HG02642 (cell line): ENCODE results near the gene SLC35F1.
"Not testable (repeated sequence)": the region's sequence is repeated elsewhere in the genome, so short reads cannot be mapped to it uniquely, and the experiment has no call there.

Source experiments
- ATAC-seq: cut with Tn5 transposase; IDR thresholded peaks from one replicate; pipeline ENCODE4 v1.9.1; 2021; ENCODE audit warnings: mild to moderate bottlenecking; ENCODE audit not compliant: unreplicated experiment, poor library complexity

Gene SLC35F1

DNA sequence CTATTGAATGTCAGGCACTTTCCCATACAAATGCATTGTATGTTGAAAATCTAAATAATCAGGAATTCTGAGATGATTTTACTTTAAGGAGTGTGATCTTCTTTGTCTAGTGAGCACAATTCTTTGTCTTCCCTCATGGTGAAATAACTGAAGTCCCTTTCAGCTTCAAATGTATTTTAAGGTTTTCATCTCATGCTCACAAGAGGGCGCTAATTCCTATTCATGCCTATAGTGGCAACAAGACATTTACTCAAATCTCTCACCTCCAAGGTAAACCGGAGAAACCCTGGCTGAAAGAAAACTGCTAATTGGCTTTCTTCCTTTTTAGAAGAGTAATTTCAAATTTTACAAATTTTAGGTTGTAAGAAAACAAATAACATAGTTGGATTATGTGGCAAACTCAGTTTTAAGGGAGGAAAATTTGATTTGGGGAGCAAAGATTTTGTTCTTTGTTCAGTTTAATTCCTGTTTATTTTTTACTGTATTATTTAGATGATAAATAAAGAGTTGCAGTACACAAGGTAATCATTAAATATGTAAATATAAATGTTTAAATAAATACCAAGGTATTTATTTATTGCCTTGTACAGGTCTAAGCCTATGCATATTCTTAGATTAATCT is 69.1 kb downstream of the SLC35F1 start:
- ATAC-seq = no peak

DNA sequence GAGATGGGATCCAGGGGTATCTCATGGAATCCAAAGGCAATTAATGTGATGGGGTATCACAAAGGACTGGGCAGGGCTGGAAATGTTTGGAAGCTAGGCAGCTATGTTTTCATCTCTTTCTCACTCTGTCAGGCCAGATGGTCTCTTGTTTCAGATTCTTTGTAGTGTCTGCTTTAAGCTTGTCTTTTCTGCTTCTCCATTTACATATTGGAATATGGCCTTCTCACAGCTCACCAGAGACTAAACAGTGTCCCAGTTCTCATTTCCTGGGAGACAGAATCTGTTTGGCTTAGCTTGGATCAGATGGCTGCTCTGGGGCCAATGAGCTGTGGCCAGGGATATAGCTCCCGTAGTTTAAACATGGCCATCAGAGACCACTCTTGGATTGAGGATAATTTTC is 78.9 kb downstream of the SLC35F1 start:
- ATAC-seq = no peak

DNA sequence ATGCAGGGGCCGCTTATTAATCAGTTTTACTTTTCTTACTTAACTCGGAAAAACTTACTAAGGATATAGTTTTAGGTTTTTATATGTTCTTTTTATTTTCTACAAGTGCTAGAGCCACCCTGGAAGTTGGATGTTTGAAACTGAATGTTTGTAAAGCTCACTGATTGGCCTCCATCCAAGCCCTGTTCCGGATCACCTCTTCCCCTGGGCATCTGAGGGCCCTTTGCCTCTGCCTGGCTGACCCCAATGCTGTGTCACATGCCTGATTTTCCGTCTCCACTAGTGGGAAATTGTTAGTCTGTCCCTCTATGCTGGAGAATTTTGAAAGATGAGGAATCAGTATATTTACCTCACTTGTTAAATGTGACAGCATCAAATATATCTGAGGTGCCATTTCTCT is 79.3 kb downstream of the SLC35F1 start:
- no peak for ATAC-seq

DNA sequence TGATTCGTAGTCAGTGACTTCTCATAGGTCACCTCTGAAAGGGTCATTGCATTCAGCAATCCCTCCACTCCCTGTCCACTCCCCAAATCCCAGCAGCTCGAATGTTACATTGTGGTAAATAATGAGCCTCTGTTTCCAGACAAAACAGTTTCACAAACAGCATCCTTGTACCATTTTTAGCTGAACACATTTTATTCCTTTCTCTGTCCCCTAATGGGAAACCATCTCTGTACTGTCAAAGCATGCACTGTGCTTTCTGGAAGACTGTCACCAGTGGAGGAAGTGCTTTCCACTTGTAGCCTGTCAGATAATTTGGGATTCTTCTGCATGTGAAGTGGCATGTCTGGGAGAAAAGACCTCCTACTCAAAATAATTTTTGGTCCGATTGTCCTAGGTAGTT is 82.0 kb downstream of the SLC35F1 start:
- ATAC-seq = no peak

DNA sequence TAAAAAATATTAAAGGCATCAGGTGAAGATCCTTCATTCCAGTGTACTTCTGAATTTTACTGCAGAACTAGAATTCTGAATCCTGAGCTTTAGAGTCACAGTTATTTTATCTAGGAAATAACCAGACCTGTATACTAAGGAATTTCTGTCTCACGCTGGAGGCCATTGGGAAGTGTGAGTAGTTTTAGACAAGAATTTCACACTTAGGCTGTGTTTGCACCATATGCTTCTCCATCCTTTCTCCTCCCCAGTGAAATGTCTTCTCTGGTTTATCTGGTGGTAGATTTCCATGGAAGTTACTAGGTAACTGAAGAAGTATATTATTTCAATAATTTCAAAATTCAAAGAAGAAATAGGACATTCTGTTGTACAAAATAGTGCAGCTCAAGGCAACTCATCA is 83.1 kb downstream of the SLC35F1 start:
- no peak for ATAC-seq

DNA sequence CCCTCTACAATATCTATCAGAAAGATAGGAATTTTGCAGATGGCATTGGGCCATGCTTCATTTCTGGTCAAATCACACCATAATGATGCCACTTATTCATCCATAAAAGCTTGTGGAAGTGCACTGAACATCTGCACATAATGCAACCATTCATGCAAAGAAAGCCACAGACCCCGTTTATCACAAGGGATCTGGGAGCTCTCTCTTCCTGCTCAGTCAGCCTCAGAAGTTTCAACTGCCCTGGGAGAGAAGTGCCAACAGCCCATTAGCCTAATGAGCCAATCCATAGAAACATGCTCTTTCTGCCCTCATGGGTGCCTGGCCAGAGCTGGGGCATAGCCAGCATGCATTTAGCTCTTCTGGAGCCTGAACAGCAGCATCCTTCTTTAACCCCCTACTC is 85.8 kb downstream of the SLC35F1 start:
- no peak for ATAC-seq

DNA sequence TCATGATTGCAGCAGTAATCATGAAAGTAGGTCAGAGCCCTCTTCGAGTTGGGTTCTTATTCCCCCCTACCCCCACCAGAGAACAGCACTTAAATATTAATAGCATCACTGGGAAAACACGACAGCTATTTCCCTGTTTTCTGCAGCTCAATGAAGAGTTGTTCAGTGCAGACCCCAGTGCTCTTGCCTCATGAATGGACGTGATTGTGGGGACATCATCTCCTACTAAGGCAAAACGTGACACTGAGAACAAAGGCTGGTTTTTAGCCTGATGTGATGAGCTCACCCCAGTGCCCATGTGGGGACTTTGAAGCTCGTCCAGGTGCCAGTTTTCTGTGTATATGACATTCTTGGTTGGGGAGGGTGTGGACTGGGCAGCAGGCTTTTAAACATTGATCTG is 105.9 kb downstream of the SLC35F1 start:
- ATAC-seq = no peak

DNA sequence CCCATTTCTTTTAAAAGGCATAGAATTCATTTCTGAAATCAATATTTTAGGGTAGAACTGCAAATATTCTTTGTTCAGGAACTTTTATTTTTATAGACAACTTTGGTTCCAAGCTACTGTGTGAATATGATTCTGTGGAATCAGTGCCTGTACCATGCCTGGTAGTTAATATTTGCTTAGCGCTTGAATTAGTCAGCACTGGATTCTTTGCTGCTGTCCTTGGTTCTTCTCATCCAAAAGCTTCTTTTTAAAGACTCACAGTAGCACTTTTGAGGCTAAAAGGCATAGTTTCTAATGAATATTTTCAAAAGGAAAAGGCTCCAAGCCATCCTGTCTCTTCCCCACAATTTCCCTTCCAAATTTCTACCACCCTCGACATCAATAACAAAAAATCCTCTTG is 109.5 kb downstream of the SLC35F1 start:
- no peak for ATAC-seq

DNA sequence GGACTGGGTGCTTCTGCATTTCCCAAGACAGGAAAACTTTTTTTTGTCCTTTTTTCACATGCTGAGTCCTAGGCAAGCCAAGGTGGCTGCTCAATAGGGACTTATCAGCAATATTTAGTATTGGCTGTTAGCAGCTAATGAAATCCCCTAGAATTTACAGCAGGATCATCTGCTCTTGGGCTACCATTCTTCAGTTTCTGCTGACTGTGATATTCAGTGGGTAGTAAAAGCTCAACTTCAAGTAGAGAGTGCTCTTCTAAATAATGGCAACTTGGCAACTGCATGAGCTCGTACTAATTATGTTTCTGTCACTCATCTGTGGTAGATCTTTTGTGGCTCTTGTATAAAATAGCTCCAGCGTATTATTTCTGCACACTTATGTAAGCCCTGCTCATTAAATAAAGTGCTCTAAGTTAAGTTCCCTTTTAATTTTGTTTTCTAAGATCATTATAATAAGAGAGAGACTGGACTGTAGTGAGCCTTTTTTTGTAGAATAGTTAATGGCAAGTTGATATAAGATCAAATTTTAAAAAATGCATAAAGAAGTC is 110.3 kb downstream of the SLC35F1 start:
- ATAC-seq = no peak

DNA sequence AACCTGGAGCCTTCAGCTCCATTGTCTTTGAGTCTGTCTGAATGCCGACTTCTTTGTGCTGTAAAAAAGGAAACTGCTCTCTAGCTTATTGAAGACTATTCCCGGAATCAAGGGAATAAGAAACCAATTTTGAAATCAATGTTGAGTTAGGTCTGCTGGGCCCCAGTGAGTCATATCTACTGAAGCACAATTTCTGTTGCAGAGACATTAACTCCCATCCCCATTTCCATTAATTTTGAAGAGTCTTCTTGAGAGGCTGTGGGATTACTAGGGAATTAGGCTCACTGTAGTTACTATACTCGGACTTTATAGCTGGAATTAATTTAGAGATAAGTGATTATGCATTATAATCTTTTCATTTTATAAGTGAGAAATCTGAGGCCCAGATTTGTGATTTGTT is 116.7 kb downstream of the SLC35F1 start:
- ATAC-seq = no peak

DNA sequence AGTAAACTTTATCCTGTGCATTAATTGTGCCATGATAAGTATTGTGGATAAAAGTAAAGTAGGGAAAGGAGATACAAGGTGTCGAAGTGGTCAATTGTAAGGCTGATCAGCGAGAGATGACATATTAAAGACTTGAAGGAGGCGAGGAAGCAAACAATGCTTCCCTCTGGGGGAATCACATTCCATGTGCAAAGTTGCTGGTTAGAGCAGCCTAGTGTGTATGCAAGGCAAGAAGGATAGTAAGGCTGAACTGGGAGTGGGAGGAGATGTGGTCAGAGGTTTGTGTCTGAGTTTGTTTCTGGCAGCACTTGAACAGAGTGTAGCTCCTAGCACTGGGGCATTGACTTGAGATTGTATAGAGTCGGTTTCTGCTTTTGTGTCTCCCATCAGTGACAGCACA is 122.9 kb downstream of the SLC35F1 start:
- no peak for ATAC-seq

DNA sequence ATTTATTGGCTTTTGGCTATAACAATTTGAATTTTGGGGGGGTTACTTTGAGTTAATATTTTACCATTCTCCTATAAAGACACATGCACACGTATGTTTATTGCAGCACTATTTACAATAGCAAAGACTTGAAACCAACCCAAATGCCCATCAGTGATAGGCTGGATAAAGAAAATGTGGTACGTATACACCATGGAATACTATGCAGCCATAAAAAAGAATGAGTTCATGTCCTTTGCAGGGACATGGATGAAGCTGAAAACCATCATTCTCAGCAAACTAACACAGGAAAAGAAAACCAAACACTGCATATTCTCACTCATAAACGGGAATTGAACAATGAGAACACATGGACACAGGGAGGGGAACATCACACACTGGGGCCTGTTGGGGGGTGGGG is 130.4 kb downstream of the SLC35F1 start:
- ATAC-seq = not testable (repeated sequence)

DNA sequence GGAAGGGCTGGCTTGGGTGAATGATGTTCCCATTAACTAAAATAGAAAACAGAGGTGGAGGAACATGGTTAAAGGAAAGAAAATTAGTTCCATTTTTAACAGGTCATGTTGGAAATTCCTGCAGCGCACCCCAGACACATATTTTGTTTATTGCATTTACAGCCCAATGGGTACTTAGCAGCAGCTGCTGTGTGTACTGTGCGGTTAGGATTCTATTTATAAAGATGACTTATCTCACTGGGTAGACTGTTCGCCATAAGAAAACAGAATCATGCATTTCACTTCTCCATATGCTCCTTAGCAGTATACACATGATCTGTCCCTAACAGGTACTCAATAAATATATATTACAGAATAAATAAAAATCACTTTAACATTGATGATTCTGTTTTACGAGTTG is 135.8 kb downstream of the SLC35F1 start:
- no peak for ATAC-seq

DNA sequence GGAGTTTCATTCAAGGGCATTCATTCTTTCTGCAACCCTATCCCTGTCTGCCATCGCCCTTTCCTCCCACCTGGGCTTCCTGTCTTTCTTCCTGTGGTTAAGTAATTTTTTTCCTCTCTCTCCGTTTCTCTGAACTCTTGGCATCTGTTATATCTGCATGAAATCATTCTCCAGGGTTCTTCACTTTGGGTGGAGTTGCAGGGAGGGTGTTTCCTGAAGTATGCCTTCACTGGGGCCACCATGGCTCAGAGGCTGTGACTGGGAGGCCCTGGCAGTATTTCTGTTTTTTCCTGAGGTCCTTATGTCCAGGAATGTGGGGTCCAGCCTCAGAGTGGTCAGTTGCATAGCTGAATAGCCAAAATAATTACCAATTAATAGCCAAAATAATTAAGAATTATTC is 137.2 kb downstream of the SLC35F1 start:
- ATAC-seq = no peak

DNA sequence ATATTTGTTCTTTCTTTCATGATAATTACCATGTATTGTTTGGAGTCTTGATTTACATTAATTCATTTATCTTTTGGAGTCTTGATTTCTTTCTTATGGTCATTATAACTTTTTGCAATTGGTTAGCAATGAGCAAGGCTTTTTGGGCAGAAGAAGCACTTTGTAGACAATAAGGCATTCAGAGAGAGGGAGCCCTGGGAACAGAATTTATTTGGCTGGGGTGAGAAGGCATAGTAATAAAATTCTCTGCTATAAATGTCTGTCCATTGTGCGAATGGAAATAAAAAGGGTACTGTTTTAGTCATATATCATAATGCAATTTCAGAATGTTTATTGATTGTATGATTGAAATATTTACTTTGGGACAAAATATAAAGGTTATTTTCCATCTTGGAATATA is 147.0 kb downstream of the SLC35F1 start:
- no peak for ATAC-seq

DNA sequence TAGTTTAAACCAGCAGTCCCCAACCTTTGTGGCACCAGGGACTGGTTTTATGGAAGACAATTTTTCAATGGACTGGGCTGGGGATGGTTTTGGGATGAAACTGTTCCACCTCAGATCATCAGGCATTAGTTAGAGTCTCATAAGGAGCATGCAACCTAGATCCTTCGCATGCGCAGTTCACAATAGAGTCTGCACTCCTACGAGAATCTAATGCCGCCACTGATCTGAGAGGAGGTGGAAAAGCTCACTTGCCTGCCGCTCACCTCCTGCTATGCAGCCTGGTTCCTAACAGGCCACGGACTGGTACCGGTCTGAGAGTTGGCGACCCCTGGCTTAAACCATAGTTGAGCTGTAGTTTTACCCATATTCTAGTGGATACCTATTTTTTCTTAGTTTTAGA is 154.6 kb downstream of the SLC35F1 start:
- ATAC-seq = no peak

DNA sequence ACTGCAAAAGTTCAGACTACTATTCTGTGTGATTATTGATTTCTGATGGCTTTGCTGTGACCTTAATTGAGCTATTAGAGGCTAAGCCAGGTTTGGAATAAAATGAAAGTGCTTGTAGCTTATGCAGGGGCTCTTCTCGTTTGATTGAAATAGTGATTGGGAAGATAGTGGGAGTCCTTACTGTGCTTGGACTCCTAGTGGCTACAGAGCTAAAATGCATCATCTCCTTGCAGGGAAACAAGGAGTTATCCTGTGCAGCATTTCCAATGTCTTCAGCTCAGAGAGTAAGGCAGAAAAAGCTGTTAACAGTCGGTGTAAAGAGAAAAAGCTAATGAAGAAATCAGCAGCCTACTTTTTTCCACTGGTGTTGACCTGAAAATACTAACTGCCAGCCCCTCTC is 173.5 kb downstream of the SLC35F1 start:
- no peak for ATAC-seq

DNA sequence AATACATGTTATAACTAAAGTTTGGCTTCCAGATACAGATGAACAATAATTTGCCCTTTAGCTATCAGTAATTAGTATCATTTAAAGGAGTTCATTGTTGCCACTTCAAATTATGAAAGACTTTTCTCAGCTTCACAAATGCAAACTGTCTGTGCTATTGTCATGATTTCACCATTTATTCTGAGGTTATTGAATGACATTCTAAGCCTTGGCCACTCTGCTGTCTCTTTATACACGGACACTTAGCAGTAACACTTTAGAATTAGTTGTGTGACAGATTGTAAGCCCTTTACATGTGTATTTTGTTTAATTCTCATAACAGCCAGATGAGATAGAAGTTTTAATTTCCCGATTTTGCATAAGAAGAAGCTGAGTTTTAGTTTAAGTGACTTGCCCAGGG is 176.6 kb downstream of the SLC35F1 start:
- no peak for ATAC-seq

DNA sequence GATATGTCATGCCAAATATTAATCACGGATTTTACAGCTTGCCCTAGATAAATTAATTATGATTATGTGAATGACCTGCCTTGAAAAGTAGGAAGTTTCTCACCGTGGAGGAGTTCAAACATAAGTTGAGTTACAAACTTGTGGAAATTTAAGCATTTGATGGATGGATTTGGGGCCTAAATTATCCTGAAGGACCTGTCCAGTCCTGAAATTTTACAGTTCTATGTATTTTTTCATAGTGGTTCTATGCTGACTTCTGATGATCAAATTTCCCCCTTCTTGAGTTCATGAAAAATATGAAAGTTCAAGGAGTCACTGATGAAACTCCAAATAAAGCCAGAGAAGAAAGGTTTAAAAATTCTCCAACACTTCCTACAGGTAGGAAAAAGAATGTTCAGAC is 178.6 kb downstream of the SLC35F1 start:
- ATAC-seq = no peak

DNA sequence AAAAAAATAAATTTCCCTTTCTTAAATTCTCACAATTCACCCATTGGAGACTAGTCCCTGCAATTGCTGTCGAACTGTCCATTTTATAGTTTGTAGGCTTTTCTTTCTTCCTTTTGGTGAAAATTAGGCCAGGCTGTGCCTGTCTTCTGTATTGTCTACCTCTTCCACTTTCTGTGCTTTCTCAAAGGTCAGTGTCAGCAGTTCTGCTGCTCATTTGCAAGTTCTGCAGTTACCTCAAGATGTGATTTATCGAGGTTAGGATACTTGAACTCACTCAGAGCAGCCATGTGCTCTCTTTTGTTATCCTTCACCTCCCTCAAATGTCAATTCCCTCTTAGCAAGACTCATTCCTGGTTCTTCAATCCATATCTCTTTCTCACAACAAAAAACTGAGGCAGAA is 179.1 kb downstream of the SLC35F1 start:
- no peak for ATAC-seq

DNA sequence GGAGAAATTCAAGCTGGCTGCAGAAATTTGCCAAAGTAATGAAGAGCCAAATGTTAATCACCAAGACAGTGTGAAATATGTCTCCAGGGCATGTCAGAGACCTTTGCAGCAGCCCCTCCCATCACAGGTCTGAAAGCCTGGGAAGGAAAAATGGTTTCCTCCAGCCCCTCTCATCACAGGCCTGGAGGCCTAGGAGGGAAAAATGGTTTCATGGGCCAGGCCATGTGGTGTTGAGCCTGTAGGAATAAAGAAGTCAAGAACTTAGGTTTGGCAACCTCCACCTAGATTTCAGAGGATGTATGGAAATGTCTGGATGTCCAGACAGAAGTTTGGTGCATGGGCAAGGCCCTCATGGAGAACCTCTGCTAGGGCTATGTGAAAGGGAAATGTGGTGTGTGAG is 185.0 kb downstream of the SLC35F1 start:
- no peak for ATAC-seq

DNA sequence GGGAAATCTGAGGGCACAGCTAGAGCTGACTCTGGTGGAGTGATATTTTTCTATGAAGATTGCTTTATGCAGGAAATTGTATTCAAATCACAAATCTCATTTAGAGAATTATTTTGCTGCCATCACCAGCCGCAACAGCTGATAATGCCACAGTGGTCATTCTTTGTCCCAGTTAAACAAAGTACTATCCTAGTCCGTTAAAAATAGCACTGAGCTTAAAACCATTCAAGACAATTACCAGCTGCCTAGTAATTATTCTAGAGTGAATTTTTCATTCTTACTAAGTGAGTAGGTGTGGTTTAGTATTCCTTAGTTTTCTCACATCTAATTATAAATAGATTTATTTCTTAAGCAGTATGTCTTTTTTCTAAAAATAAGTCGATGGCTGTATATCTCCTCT is 190.5 kb downstream of the SLC35F1 start:
- ATAC-seq = no peak

DNA sequence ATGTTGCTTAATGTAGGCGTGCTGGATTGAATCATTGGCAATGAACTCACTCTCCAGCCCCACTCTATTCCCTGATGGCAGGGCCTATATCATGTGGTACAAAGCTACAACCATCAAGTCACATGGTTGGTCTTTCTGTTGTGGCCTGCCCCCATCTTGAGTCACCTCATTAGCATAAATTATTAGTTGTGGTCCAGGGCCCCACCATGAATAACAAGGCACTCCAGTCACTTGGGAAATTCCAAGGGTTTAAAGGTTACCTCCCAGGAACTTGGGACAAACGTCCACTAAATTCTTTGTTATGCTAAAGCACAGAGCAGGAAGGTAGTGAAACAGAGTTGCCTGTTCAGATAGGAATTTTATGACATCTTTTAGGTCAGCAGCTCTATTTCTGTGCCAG is 193.7 kb downstream of the SLC35F1 start:
- ATAC-seq = no peak
